Epidermal melanocyte (primary cell): ENCODE results near the gene XXYLT1.
"Not testable (repeated sequence)": the region's sequence is repeated elsewhere in the genome, so short reads cannot be mapped to it uniquely, and the experiment has no call there.

Source experiments
- DNase-seq: peaks from one replicate; pipeline ENCODE4 v3.0.0; 2011; ENCODE audit warnings: low spot score; ENCODE audit not compliant: insufficient read length

The XXYLT1 gene

DNA sequence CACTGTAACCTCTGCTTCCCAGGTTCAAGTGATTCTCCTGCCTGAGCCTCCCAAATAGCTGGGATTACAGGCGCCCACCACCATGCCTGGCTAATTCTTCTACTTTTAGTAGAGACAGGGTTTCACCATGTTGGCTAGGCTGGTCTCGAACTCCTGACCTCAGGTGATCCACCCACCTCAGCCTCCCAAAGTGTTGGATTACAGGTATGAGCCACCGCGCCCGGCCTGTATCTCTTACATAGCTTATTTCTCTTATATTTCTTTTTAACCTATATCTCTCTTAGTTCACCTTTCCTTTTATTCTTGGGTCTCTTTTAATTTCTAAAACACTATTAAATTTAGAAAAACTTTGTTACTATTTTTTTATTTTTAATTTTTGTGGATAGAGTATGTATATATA is 42.1 kb downstream of the XXYLT1 start:
- DNase-seq: not testable (repeated sequence)

DNA sequence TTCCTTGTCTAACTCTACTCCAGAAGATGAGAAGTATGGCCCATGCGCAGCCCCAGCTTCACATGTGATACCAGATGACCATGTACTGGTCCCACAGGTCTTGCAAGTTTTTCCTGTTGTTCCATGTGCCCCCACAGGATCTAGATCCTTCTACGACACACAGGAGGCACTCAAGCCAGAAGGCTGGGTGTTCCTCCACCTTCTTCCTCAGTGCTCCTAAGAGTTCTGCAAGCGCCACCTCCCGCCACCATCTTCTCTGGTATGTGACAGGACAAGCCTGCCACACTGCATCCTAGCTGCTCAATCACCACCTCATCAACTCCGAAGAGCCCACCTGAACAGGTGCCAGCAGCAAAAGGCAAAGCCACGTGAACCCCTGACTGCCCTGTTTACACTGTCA is 43.1 kb downstream of the XXYLT1 start:
- no peak for DNase-seq

DNA sequence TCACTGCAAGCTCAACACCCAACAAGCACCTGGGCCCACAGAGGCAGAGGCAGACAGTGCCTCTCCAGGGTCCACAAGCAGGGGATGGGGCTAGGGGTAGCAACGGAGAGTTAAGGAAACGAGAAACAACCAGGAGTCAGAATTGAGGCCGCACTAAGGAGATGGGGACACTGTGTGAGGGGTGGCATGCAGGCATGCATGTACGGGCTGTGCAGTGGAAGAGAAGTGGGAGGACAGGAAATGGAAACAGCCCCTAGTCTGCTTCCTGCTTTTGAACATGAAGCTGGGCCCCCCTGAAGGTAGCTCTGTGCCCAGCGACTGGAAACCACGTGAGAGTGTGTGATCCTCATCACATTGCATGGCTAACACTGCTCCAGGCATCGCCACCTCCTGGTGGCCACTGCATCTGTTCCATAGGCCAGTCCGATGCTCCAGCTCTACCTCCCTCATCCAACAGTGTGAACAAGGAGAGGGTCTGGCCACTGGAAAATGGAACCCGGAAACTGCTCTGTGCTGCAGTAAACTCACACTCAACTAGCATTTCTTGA is 44.0 kb downstream of the XXYLT1 start:
- no peak for DNase-seq

DNA sequence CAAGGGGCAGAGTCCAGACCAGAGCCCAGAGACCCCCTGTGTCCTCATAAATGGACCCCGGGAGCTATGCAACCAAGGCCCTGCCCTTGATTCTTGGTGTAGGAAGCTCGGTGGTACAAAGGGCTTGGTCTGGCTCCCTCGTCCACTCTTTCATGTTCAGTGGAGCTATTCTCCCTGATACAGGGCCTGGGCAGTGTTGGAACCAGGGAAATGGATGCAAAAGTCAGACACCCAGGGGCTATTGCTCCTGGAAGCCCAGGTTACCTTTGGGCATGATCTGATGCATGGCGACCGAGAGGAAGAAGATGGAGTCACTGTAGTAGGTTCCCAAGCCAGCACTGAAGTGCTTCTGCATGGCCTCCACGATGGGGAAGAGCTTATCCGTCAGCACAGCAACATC is 44.5 kb downstream of the XXYLT1 start:
- DNase-seq: no peak

DNA sequence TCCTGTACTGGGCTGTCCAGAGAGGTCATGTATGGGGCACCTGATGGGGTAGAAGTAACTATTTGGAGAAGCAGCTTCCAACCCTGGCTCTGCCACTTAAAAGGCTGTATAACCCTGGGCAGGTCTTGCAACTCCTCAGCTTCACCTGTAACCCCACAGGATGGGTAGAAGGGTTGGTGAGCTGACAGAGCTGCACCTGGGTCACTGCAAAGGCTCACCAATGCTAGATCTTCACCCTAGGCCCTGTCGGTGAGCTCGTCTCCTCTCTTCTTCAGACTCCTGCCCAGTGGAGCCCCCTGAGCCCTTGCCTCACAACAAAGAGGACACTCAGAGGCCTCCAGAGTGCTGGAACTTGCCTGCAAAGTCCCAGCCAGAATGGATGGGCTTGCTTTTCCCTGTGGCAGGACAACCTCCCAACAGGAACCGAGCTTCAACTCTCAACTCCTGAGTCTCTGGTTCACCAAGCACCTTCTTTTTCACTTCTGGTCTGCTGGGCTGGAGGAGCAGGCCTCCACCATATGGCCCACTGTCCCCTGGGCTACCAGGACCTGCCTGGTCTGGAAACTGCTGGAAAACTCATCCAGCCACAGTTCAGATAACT is 45.9 kb downstream of the XXYLT1 start:
- no peak for DNase-seq

DNA sequence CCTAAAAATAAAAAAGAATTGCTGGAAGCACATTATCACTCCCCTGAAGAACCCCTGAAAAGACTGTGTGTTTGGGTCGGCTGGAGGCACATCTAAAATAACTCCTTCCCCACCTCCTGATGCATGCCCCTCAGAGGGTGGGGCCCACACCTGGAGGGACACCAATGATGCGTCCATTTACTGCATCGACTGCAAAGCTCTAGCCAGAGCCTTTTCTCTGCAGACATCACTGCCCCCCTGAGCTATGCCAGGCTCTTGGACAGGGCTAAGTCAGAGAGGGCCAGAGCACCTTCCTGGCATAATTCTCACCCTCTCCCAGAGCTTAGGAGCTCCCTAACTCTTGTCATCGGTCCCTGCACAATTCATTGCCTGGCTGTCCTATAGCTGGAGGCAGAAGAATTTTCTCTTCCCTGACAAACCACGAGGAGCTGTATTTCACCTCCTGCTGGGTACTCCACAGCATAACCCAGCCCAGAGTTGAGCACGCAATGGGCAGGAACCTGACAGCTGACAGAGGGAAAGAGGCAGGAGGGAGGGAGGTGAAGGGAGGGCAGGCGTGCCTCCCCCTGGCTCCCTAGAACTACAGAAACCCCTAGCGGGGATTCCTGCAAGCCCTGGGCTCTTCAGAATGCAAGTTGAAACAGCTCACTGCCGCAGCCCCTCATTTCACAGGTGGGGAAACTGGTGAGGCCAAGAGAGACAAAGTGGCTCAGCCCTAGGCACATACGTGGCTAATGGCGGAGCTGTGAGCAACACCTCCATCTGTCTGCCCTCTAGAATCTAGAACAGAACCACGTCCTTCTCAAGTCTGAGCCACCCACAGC is 46.6 kb downstream of the XXYLT1 start:
- no peak for DNase-seq

DNA sequence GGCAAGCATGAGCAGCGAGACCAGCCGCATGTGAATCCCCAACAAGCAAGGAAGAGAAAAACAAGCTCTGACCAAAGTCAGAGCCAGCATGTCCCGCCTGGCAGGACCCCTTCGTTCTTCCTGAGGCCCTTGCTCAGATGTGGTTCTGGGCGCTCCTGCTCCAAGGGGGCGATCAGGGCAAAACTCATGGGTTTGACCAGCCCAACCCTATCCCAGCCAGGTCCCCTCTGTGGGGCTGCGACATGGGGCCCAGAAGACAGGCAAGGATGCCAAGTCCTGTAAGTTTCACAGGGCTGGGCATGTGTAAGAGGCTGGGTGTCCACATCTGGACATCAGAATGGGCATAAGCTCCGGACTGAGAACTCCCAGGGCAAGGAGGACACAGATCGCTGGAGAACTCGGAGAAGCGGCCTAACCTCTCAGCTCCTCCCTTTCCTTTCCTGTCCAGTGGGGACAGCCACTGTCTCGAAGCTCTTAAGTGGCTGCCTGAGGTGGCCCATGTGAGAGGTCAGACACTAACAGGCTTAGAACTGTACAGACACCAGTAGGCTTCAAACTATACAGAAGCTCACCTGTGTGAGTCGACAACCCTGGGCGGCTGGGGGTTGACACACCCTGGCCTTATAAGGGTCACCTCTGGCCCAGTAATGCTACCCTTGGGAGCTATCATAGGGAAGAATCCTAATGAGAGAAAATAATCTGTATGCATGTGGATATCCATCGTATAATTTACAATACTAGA is 48.9 kb downstream of the XXYLT1 start:
- DNase-seq: no peak

DNA sequence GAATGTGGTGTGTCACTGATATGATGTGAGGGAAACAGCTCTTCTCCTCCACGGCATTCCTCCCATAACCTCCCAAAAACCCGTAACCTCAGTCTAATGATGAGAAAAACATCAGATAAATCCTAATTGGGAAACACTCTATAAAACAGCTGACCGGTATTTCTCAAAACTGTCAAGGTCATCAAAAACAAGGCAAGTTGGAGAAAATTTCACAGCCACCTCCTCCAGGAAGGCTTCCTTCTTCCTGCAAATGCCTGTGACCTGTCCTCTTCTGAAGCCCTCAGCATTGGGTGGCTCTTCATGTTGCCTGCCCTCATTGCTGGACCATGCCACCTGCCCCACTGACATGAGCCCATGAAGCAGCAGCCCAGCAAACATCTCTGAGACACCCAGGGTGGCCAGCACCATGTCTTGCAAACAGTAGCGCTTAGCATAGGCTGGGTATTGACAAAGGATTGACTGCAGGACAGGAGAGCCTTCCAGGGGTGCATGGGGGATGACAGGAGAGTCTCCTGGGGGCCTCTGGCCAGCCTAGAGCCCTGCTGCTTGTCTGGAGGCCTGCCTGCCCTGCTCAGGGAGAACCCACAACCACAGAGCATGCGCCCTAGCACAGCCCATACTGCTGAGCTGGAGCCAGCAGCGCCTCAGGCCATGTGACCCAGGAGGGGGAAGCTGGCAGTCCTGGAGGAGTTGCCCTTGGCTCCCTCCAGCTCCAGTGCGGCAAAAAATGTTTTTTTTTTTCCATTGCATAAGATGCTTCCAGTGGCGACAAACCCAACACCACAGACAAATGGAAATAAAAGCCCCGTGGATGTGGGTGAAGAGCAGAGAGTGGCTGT is 49.7 kb downstream of the XXYLT1 start:
- no peak for DNase-seq

DNA sequence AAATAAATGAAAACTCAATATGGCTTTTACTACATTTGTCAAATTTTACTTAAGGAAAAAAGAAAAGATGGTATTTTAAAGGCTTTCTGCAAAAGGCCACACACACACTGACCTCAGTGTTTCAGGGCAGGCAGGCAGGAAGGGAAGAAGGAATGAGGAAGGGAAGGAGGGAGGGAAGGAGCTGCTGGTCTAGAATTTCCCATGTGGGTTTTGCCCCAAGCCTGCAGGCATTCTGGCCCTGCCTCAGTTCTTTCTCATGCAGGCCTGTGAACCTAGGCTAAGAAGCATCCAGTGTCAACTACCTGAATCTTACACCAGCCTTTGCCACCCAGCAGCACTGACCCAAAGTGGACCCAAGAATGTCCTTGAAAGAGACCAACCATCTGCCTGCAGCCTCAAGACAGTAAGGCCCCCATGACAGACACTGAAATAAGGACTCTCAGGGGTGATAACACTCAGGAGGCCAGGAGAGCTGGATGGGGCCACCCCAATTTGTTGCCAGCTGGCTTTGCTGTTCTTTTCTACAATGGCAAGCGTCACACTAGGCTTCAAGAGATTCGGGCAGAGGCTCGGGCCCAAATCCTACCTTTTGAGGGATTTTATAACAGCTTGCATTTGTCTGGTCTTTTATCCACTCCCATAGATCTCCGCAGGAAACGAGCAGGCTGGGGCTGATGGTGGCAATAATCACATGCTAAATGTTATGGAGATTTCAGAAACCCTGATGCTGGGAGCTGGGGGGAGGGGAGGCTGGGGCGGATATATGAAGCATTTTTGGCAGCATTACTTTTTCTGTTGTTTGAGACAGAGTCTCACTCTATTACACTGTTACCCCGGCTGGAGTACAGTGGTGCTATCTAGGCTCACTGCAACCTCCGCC is 51.4 kb downstream of the XXYLT1 start:
- no peak for DNase-seq

DNA sequence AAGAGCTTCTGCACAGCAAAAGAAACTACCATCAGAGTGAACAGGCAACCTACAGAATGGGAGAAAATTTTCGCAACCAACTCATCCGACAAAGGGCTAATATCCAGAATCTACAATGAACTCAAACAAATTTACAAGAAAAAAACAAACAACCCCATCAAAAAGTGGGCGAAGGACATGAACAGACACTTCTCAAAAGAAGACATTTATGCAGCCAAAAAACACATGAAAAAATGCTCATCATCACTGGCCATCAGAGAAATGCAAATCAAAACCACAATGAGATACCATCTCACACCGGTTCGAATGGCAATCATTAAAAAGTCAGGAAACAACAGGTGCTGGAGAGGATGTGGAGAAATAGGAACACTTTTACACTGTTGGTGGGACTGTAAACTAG is 52.6 kb downstream of the XXYLT1 start:
- DNase-seq: not testable (repeated sequence)

DNA sequence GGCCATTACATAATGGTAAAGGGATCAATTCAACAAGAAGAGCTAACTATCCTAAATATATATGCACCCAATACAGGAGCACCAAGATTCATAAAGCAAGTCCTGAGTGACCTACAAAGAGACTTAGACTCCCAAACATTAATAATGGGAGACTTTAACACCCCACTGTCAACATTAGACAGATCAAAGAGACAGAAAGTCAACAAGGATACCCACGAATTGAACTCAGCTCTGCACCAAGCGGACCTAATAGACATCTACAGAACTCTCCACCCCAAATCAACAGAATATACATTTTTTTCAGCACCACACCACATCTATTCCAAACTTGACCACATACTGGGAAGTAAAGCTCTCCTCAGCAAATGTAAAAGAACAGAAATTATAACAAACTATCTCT is 55.4 kb downstream of the XXYLT1 start:
- DNase-seq: not testable (repeated sequence)

DNA sequence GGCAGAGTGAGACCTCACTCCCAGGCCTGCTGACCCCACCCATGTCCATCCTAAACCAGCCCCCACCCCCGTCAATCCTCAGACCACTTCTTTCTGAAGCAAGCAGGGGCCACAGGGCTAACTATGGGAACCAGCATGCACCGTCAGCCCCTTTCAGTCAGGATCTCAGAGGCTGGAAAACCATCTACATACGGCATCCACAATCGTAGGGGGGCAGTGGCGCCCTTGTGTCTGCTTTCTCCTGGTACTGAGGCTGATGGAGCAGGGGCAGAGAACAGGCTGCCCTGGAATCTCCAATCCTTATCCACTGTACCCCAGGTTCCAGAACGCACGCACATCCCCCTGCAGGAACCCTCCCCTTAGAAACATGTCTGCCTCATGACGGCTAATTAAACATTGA is 56.6 kb downstream of the XXYLT1 start:
- DNase-seq: no peak

DNA sequence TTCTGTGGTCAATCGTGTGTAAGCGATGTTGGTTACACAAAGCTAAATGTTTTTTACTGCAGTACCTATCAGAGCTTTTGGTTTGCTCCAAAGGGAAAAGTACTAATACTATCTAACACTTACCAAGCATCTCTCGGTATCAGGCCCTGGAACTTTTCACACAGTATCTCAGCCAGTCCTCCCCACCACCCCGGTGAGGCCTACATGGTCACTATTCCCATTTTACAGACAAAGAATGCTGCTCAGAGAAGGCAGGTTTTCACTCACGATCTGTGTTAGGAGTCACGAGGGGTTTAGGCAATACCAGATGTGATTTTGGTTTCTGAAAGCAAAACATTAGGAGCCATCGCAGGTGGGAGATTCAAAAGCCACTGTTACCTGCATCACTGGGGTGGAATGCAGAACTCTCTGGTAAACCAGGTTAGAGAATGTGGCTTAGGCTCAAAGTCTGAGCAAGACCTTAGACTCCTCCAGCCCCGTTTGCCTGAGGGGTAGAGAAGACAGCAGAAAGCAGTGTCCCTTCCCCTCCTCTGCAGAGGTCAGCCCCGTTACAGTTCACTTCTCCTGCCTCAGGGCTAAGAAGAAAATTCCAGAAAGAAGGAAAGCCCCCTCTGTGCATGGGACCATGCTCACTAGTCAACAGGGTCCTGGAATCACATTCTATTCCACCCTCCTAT is 57.2 kb downstream of the XXYLT1 start:
- DNase-seq: no peak

DNA sequence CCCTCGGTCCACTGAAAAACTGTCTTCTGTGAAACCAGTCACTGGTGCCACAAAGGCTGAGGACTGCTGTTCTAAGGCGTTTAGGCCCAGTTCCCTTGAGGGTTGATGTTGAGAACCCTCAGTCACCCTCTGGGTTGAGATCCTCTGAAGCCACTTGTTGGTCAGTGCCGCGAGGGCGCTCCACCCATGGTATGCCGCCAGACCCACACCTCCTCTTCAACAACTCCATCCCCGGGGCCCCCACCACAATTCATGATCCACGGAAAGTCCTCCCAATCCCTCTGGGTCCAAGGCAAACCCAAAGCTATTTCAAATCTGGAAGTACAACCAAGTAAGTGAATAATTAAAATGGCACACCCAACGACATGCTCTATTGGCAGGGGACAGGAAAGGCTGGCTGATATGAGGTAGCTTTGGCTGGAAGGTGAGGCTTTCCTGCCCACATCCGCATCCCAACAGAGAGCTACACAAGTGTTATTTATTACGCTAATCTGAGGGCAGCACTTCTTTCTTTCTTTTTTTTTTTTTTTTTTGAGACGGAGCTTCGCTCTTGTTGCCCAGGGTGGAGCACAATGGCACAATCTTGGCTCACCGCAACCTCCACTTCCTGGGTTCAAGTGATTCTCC is 58.1 kb downstream of the XXYLT1 start:
- DNase-seq: no peak

DNA sequence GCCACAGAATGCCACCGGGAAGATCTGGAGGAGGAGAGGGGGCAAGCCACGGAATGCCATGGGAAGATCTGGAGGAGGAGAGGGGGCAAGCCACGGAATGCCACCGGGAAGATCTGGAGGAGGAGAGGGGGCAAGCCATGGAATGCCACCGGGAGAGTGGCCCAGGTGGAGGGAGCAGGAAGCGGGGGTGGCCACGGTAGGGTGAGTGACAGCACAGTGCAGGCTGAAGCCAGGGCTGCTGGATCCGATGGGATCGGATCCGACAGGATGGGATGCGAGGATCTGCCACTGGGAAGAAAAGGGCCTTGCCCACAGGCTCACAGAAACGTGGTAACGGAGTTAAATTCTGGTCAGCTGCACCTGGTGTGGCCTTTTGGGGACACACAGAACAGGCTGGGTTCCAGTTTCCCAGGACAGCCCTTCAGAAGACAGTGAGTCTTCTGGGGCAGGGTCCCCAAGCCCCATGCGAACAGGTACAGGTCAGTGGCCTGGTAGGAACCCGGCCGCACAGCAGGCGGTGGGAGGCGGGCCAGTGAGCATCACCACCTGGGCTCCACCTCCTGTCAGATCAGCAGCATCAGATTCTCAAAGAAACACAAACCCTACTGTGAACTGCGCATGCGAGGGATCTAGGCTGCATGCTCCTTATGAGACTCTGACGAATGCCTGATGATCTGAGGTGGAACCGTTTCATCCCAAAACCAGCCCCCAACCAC is 58.8 kb downstream of the XXYLT1 start:
- DNase-seq: no peak

DNA sequence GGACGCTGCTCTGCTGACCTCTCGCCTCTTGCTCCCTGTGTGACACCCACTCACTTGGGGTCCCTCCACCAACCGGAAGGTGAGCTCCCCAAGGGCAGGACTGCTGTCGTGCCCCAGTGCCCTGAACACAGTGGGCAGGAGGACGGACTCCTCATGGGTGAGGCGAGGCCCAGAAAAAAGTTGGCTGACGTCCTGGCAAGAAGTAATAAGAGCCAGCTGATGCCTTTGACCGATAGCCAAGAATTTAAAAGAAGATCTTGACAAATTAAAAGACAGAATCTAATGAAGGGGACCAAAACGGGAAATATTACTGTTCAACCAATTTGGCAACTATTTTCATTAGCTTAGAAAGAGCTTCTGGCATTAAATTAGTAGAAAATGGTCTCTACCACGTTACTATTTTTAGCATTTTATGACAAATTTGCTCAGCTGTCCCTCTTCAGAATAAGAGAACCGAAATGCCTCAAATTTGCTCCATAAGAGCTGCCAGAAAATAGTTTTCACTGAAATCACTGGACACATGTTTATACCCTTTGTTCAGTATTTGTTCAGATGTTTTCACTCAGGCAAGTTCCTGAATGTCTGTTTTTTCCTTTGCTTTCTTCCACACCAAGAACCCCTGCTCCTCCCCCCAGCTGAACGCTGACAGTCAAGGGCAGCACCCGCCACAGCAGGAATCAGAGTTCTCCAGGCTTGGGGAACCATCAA is 60.5 kb downstream of the XXYLT1 start:
- no peak for DNase-seq

DNA sequence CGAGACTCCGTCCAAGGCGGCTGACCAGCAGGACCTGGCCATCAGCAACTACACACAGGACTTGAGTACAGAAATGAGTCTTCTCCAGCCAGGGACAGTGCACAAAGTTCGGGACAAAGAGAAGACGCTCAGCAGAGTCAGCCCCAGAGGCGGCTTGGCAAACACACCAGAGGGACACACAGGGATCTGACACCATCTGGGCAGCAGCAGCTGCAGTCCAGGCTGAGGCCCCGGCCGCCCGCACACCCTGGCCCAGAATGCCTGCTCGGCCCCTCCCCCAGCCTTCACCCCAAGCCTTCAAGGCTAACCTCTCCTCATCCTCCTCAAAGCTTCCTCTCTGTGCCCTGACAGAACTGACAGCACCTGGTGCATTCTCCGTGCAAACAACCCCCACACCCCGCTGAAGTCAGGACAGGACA is 61.1 kb downstream of the XXYLT1 start:
- DNase-seq: no peak
